Keratinocyte (primary cell): ENCODE measurements around the gene FLYWCH2. TPM values are rescaled to one million over a fixed set of nuclear protein-coding genes. Genes with fewer than 3 reads are reported as not detected.
"Not testable (repeated sequence)": the region's sequence is repeated elsewhere in the genome, so short reads cannot be mapped to it uniquely, and the experiment has no call there.

Experiments
- DNase-seq: peaks from one replicate; pipeline ENCODE4 v3.0.0-alpha.2; 2011; ENCODE audit warnings: low read depth, missing footprints, low spot score
- FAIRE-seq: peaks from 2 replicates; lab custom pipeline; 2011; peaks lifted over from hg19 to GRCh38; lab: Jason Lieb, UNC
- H2AFZ ChIP-seq: 2 replicates; pipeline ENCODE4 v1.6.0; 2012; ENCODE audit warnings: low read length, control low read depth, inconsistent platforms; ENCODE audit not compliant: control insufficient read depth
- H3K27ac ChIP-seq: 2 replicates; pipeline ENCODE4 v1.5.1; 2011; ENCODE audit warnings: low read length; ENCODE audit not compliant: control insufficient read depth, insufficient read depth
- H3K27me3 ChIP-seq: 3 replicates; pipeline ENCODE4 v1.6.0; 2011; ENCODE audit warnings: low read length; ENCODE audit not compliant: control insufficient read depth, insufficient read depth; ENCODE audit errors: extremely low read depth
- H3K36me3 ChIP-seq, 2 experiments: 2 replicates in 1 of 2; 3 replicates in 1 of 2; pipeline ENCODE4 v1.5.1; 2011; ENCODE audit warnings: low read length in 2 of 2, mild to moderate bottlenecking in 1 of 2; ENCODE audit not compliant: control insufficient read depth in 2 of 2, insufficient read depth in 2 of 2; ENCODE audit errors: extremely low read depth in 1 of 2
- H3K4me1 ChIP-seq: 3 replicates; pipeline ENCODE4 v1.5.1; 2011; ENCODE audit warnings: low read length; ENCODE audit not compliant: control insufficient read depth, insufficient read depth; ENCODE audit errors: extremely low read depth
- H3K4me2 ChIP-seq: 3 replicates; pipeline ENCODE4 v1.6.0; 2011; ENCODE audit warnings: low read depth, low read length; ENCODE audit not compliant: control insufficient read depth, insufficient read depth; ENCODE audit errors: extremely low read depth
- H3K4me3 ChIP-seq, 3 experiments: fragments of 200-600 bp in 1 of 3; sonication (generic) in 1 of 3; 2 replicates in 2 of 3; 3 replicates in 1 of 3; pipeline ENCODE4 v1.5.1; 2011 to 2016; ENCODE audit warnings: low read length in 3 of 3, mild to moderate bottlenecking in 3 of 3, control low read depth in 2 of 3, inconsistent platforms in 1 of 3, low read depth in 1 of 3, mixed read lengths in 1 of 3, mixed run types in 1 of 3, moderate library complexity in 1 of 3; ENCODE audit not compliant: control insufficient read depth in 2 of 3, insufficient read depth in 2 of 3; ENCODE audit errors: extremely low read depth in 1 of 3
- H3K79me2 ChIP-seq: 2 replicates; pipeline ENCODE4 v1.6.0; 2012; ENCODE audit warnings: low read length; ENCODE audit not compliant: control insufficient read depth, insufficient read depth
- H3K9ac ChIP-seq: 3 replicates; pipeline ENCODE4 v1.6.0; 2011; ENCODE audit warnings: low read length; ENCODE audit not compliant: control insufficient read depth, insufficient read depth; ENCODE audit errors: extremely low read depth
- H3K9me1 ChIP-seq: 3 replicates; pipeline ENCODE4 v1.6.0; 2011; ENCODE audit warnings: low read length; ENCODE audit not compliant: control insufficient read depth, insufficient read depth; ENCODE audit errors: extremely low read depth
- H3K9me3 ChIP-seq: 2 replicates; pipeline ENCODE4 v1.5.1; 2012; ENCODE audit warnings: low read depth, low read length; ENCODE audit not compliant: control insufficient read depth
- H4K20me1 ChIP-seq: 3 replicates; pipeline ENCODE4 v1.6.0; 2011; ENCODE audit warnings: low read length; ENCODE audit not compliant: control insufficient read depth, insufficient read depth; ENCODE audit errors: extremely low read depth
- CTCF ChIP-seq, 3 experiments: IDR thresholded peaks in 1 of 3; conservative IDR thresholded peaks in 1 of 3; optimal IDR thresholded peaks in 1 of 3; 2 replicates in 2 of 3; 3 replicates in 1 of 3; pipeline versions ENCODE3 to v1.5.1; 2011; ENCODE audit warnings: low read length in 3 of 3, mild to moderate bottlenecking in 3 of 3, moderate library complexity in 2 of 3, control low read depth in 1 of 3, inconsistent platforms in 1 of 3; ENCODE audit not compliant: insufficient read depth in 2 of 3; ENCODE audit errors: extremely low read depth in 1 of 3
- EZH2 ChIP-seq: IDR thresholded peaks from one replicate; pipeline ENCODE4 v1.6.1; 2012; ENCODE audit warnings: inconsistent platforms, mild to moderate bottlenecking, low read length, moderate library complexity
- dilution Hi-C: fragments of 300-500 bp; cut with MboI; formaldehyde crosslinking; loops from one replicate; pipeline ENCODE4 v1.7.0; 2020; ENCODE audit warnings: low sequenced_read_pairs; ENCODE audit not compliant: extremely low pct_ligation_motif_present
- polyA plus RNA-seq, 5 experiments: library from polyadenylated mRNA; depleted of rRNA in 3 of 5; stranded (reverse) in 3 of 5; stranded (forward) in 1 of 5; unstranded in 1 of 5; fragments of >200 nt; gene quantifications; 1 replicate in 1 of 5; 2 replicates in 3 of 5; 3 replicates in 1 of 5; pipeline versions ENCODE4 v1.2.1 to v1.2.3, GENCODE V29; 2011 to 2012; ENCODE audit warnings: missing spikeins in 2 of 5, low read depth in 1 of 5, low replicate concordance in 1 of 5

FLYWCH2 gene
- polyA plus RNA-seq, 1 donor (not counting 4 experiments of a cell fraction or from before 2014, with no cell fraction given) = 10.1 TPM

GRCh38 chr16:2927010-2927646, 44.1 kb downstream of the FLYWCH2 start:
- Histone ChIP-seq H4K20me1 (no peaks in the 10 kb centered on the region), H3K4me2 (peak overlapping the region; percentile 69), H2AFZ (peak overlapping the region; percentile 49), H3K9me3 (no peaks in the 10 kb centered on the region), H3K36me3 (peaks cover 5 to 17% of the 10 kb centered on the region in 2 experiments), H3K79me2 (peaks cover 13% of the 10 kb centered on the region), H3K9me1 (no peaks in the 10 kb centered on the region), H3K4me1 (peaks cover 20% of the 10 kb centered on the region), H3K27ac (peak overlapping the region; percentile 10), H3K27me3 (no peaks in the 10 kb centered on the region), H3K9ac (peak overlapping the region; percentile 28), H3K4me3 (no peak overlapping the region)
- FAIRE-seq = peak; percentile 73
- no peak for DNase-seq
- no peak for TF ChIP-seq EZH2
- peak; percentile 82 to 97 (median 95) for TF ChIP-seq CTCF (optimal IDR thresholded peaks at IDR 0.05 in 1 of 3, IDR thresholded peaks at IDR 0.05 in 1 of 3, conservative IDR thresholded peaks at IDR 0.05 in 1 of 3; ENCODE audit: extremely low read depth in 1 of 3, insufficient read depth in 2 of 3, low read length in 3 of 3)
- dilution Hi-C loops = no loop called here

GRCh38 chr16:2928151-2928550, 45.1 kb downstream of the FLYWCH2 start:
- H3K79me2 ChIP-seq, H3K4me2 ChIP-seq, H3K27me3 ChIP-seq, H3K9me3 ChIP-seq, H3K9ac ChIP-seq, dilution Hi-C loops, H2AFZ ChIP-seq, DNase-seq, H3K27ac ChIP-seq, FAIRE-seq, H4K20me1 ChIP-seq, H3K9me1 ChIP-seq, H3K4me3 ChIP-seq: not testable (repeated sequence)
- peaks cover 20% of the 10 kb centered on the region for H3K4me1 ChIP-seq
- H3K36me3 ChIP-seq = peaks cover 5 to 21% of the 10 kb centered on the region in 2 experiments

DNA sequence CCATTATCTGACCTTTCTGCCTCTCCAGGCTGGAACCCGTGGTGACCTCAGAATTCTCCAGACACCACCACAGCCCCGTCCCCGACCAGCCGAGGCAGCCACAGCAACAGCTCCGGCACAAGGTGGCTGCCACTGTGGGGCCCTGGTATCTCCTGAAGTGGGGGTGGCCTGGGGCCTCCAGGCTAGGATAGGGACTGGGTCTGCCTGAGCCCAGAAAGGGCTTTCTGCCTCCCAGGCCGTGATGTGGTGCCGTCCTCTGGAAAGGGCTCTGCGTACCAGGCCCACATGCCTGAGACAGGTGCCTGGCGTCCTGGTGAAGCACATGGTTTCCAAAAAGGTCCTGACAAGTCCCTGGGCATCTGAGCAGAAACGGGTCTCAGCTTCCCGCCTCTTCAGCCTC, 45.8 kb downstream of the FLYWCH2 start:
- no peak for FAIRE-seq
- no peaks in the 10 kb centered on the region for H4K20me1 ChIP-seq
- peaks cover 6% of the 10 kb centered on the region for H3K79me2 ChIP-seq
- H3K36me3 ChIP-seq = peaks cover 5 to 21% of the 10 kb centered on the region in 2 experiments
- dilution Hi-C loops = no loop called here
- peaks cover 20% of the 10 kb centered on the region for H3K4me1 ChIP-seq
- H3K9me3 ChIP-seq = no peaks in the 10 kb centered on the region
- DNase-seq = no peak
- no peaks in the 10 kb centered on the region for H3K9me1 ChIP-seq
- H3K27me3 ChIP-seq = no peaks in the 10 kb centered on the region
- H3K9ac ChIP-seq = no peak overlapping the region
- no peak for TF ChIP-seq EZH2
- no peak for TF ChIP-seq CTCF (optimal IDR thresholded peaks at IDR 0.05 in 1 of 3, IDR thresholded peaks at IDR 0.05 in 1 of 3, conservative IDR thresholded peaks at IDR 0.05 in 1 of 3; ENCODE audit: extremely low read depth in 1 of 3, insufficient read depth in 2 of 3, low read length in 3 of 3)
- H3K4me3 ChIP-seq = no peak overlapping the region
- H2AFZ ChIP-seq = no peak overlapping the region
- H3K27ac ChIP-seq = no peak overlapping the region
- H3K4me2 ChIP-seq = no peak overlapping the region
